IMR-90 (cell line): ENCODE results near the gene TTC21A. TPM values are rescaled to one million over a fixed set of nuclear protein-coding genes. Genes with fewer than 3 reads are reported as not detected.

ENCODE experiments used
- ATAC-seq: fragments of 200-7000 bp; cut with Tn5 transposase; 2 replicates; pipeline ENCODE4 v1.9.1; 2020; ENCODE audit warnings: low read depth, mild to moderate bottlenecking, moderate library complexity
- BruUV-seq: library from RNA; stranded (reverse); fragments of 400-500 nt; replicated peaks from 2 replicates; lab custom pipeline; 2021; lab: Mats Ljungman, UMichigan
- CTCF ChIA-PET: fragments of 300-600 bp; formaldehyde crosslinking; extraction: SDS; loops from one replicate; lab custom pipeline; 2021; ENCODE audit warnings: antibody characterized with exemption; lab: Yijun Ruan, JAX
- POLR2A ChIA-PET: fragments of 300-600 bp; sonication (Branson Sonifier 250); formaldehyde crosslinking; loops from one replicate; lab custom pipeline; 2022; ENCODE audit warnings: antibody characterized with exemption; ENCODE audit not compliant: unreplicated experiment; lab: Charles Lee
- DNase-seq: peaks from one replicate; pipeline ENCODE4 v3.0.0; 2013
- H2AFZ ChIP-seq: replicated peaks from 2 replicates; pipeline ENCODE3; 2013; ENCODE audit warnings: low read length, mild to moderate bottlenecking; ENCODE audit not compliant: poor library complexity
- H2AK5ac ChIP-seq: 2 replicates; pipeline ENCODE4 v1.6.1; 2013; ENCODE audit warnings: low read depth, low read length, inconsistent platforms
- H2AK9ac ChIP-seq: replicated peaks from 2 replicates; pipeline ENCODE3; 2013; ENCODE audit warnings: mild to moderate bottlenecking, low read depth, low read length, moderate library complexity; ENCODE audit not compliant: poor library complexity
- H2BK120ac ChIP-seq: 2 replicates; pipeline ENCODE4 v1.6.1; 2013; ENCODE audit warnings: low read depth, low read length, inconsistent platforms
- H2BK15ac ChIP-seq: 3 replicates; pipeline ENCODE4 v1.6.1; 2013; ENCODE audit warnings: low read depth, low read length, inconsistent platforms
- H2BK20ac ChIP-seq: 2 replicates; pipeline ENCODE4 v1.6.1; 2013; ENCODE audit warnings: low read depth, mild to moderate bottlenecking, inconsistent platforms, low read length, moderate library complexity
- H2BK5ac ChIP-seq: 2 replicates; pipeline ENCODE4 v1.6.1; 2013; ENCODE audit warnings: mild to moderate bottlenecking, low read depth, low read length, inconsistent platforms; ENCODE audit not compliant: poor library complexity, severe bottlenecking
- H3K14ac ChIP-seq: replicated peaks from 2 replicates; pipeline ENCODE4 v1.6.1; 2013; ENCODE audit warnings: low read depth, low read length, inconsistent platforms
- H3K18ac ChIP-seq: 2 replicates; pipeline ENCODE4 v1.6.1; 2013; ENCODE audit warnings: low read depth, low read length, control low read depth
- H3K23ac ChIP-seq: 2 replicates; pipeline ENCODE4 v1.6.1; 2013; ENCODE audit warnings: low read depth, low read length, inconsistent platforms
- H3K27ac ChIP-seq: 2 replicates; pipeline ENCODE4 v1.5.1; 2013; ENCODE audit warnings: mild to moderate bottlenecking, control low read depth, low read length; ENCODE audit not compliant: insufficient read depth
- H3K27me3 ChIP-seq: 2 replicates; pipeline ENCODE4 v1.6.1; 2013; ENCODE audit warnings: low read length; ENCODE audit not compliant: control insufficient read depth, insufficient read depth
- H3K36me3 ChIP-seq: 2 replicates; pipeline ENCODE4 v1.6.1; 2013; ENCODE audit warnings: low read length, mixed read lengths; ENCODE audit not compliant: control insufficient read depth, insufficient read depth
- H3K4ac ChIP-seq: 2 replicates; pipeline ENCODE4 v1.6.1; 2013; ENCODE audit warnings: low read depth, low read length, inconsistent platforms
- H3K4me1 ChIP-seq: 2 replicates; pipeline ENCODE4 v1.6.1; 2013; ENCODE audit warnings: low read length, mixed read lengths; ENCODE audit not compliant: control insufficient read depth, insufficient read depth
- H3K4me2 ChIP-seq: 2 replicates; pipeline ENCODE4 v1.6.1; 2013; ENCODE audit warnings: low read depth, mild to moderate bottlenecking, control low read depth, low read length, moderate library complexity
- H3K4me3 ChIP-seq: 2 replicates; pipeline ENCODE4 v1.5.1; 2013; ENCODE audit warnings: low read depth, mild to moderate bottlenecking, control low read depth, low read length, moderate library complexity; ENCODE audit not compliant: insufficient read depth
- H3K56ac ChIP-seq: 2 replicates; pipeline ENCODE4 v1.6.1; 2013; ENCODE audit warnings: low read length, inconsistent platforms; ENCODE audit not compliant: insufficient read depth; ENCODE audit errors: extremely low read depth
- H3K79me1 ChIP-seq, 2 experiments: 2 replicates each; pipeline ENCODE4 v1.6.1; 2013; ENCODE audit warnings: low read length in 2 of 2, inconsistent platforms in 1 of 2, low read depth in 1 of 2
- H3K9ac ChIP-seq: 2 replicates; pipeline ENCODE4 v1.6.1; 2013; ENCODE audit warnings: low read depth, low read length, control low read depth
- H3K9me1 ChIP-seq: 2 replicates; pipeline ENCODE4 v1.6.1; 2013; ENCODE audit warnings: low read length, inconsistent platforms; ENCODE audit not compliant: insufficient read depth
- H3K9me3 ChIP-seq: 2 replicates; pipeline ENCODE4 v1.6.1; 2013; ENCODE audit warnings: low read length; ENCODE audit not compliant: control insufficient read depth, insufficient read depth
- H4K20me1 ChIP-seq: 2 replicates; pipeline ENCODE4 v1.6.1; 2013; ENCODE audit warnings: low read length, inconsistent platforms; ENCODE audit not compliant: insufficient read depth
- H4K5ac ChIP-seq: 2 replicates; pipeline ENCODE4 v1.6.1; 2013; ENCODE audit warnings: mild to moderate bottlenecking, low read depth, low read length, control low read depth
- H4K8ac ChIP-seq, 2 experiments: 2 replicates each; pipeline ENCODE4 v1.6.1; 2013; ENCODE audit warnings: low read depth in 2 of 2, low read length in 2 of 2, control low read depth in 1 of 2, inconsistent platforms in 1 of 2
- H4K91ac ChIP-seq: 2 replicates; pipeline ENCODE4 v1.6.1; 2013; ENCODE audit warnings: low read depth, low read length, inconsistent platforms; ENCODE audit not compliant: insufficient read depth
- CEBPB ChIP-seq: IDR thresholded peaks from 2 replicates; pipeline ENCODE4 v1.6.1; 2012; ENCODE audit warnings: low read depth, low read length, improper control_type of control experiment
- CHD1 ChIP-seq: IDR thresholded peaks from 2 replicates; pipeline ENCODE4 v1.6.1; 2012; ENCODE audit warnings: low read depth, low read length, improper control_type of control experiment
- FOS ChIP-seq: fragments of 150-350 bp; IDR thresholded peaks from 2 replicates; pipeline ENCODE4 v1.6.1; 2016; ENCODE audit warnings: low read depth, low read length
- MAFK ChIP-seq: IDR thresholded peaks from 2 replicates; pipeline ENCODE4 v1.6.1; 2012; ENCODE audit warnings: low read depth, low read length, improper control_type of control experiment
- MXI1 ChIP-seq: IDR thresholded peaks from 2 replicates; pipeline ENCODE4 v1.6.1; 2012; ENCODE audit warnings: low read depth, mild to moderate bottlenecking, low read length, moderate library complexity, borderline replicate concordance
- NFE2L2 ChIP-seq: fragments of 150-350 bp; IDR thresholded peaks from 2 replicates; pipeline ENCODE4 v1.6.1; 2016; ENCODE audit warnings: low read depth, mild to moderate bottlenecking, low read length
- POLR2A ChIP-seq: IDR thresholded peaks from 2 replicates; pipeline ENCODE4 v1.6.1; 2012; ENCODE audit warnings: mild to moderate bottlenecking, low read depth, low read length
- RAD21 ChIP-seq: IDR thresholded peaks from 2 replicates; pipeline ENCODE4 v1.6.1; 2012; ENCODE audit warnings: low read length, improper control_type of control experiment
- RCOR1 ChIP-seq: IDR thresholded peaks from 2 replicates; pipeline ENCODE4 v1.6.1; 2012; ENCODE audit warnings: mild to moderate bottlenecking, low read length, improper control_type of control experiment; ENCODE audit not compliant: insufficient replicate concordance
- WGBS, 2 experiments: methylation state at CpG; one replicate each; pipeline versions ENCODE4 v1.1.5 to v1.1.7; 2013; ENCODE audit warnings: missing lambda C conversion rate in 2 of 2; ENCODE audit not compliant: insufficient read length in 1 of 2; ENCODE audit errors: extremely low coverage in 2 of 2; 5-methylcytosine and 5-hydroxymethylcytosine counted together
- dilution Hi-C: fragments of 300-500 bp; cut with HindIII; formaldehyde crosslinking; loops from one replicate; pipeline ENCODE4 v1.14.3; 2018; ENCODE audit warnings: low sequenced_read_pairs; ENCODE audit not compliant: unreplicated experiment
- in situ Hi-C: fragments of 300-500 bp; cut with MboI; formaldehyde crosslinking; loops from 3 replicates; pipeline ENCODE4 v1.14.3; 2019; ENCODE audit warnings: low sequenced_read_pairs, inconsistent platforms, mixed read lengths
- intact Hi-C: fragments of 100-400 bp; cut with micrococcal nuclease; formaldehyde crosslinking; loops from 2 replicates; pipeline ENCODE4 v1.10.0; 2022
- polyA plus RNA-seq, 3 experiments: library from polyadenylated mRNA; depleted of rRNA; stranded (reverse); fragments of >200 nt; gene quantifications; 2 replicates each; pipeline ENCODE4 v1.2.3, GENCODE V29; 2012; ENCODE audit warnings: low replicate concordance in 1 of 3
- total RNA-seq: library from RNA; depleted of rRNA; stranded (reverse); fragments of >200 nt; gene quantifications from 2 replicates; pipeline ENCODE4 v1.2.3, GENCODE V29; 2012
- TF ChIP-seq, protein P1 (sequence below): fragments of 150-350 bp; IDR thresholded peaks from 2 replicates; pipeline ENCODE4 v1.6.1; 2016; ENCODE audit warnings: low read depth, mild to moderate bottlenecking, low read length, moderate library complexity, borderline replicate concordance
- TF ChIP-seq, protein P2 (sequence below): fragments of 150-350 bp; IDR thresholded peaks from 2 replicates; pipeline ENCODE4 v1.6.1; 2017; ENCODE audit warnings: mild to moderate bottlenecking, antibody characterized with exemption, low read length, low read depth
- TF ChIP-seq, protein P3 (sequence below): conservative IDR thresholded peaks from 2 replicates; pipeline ENCODE4 v1.5.1; 2012; ENCODE audit warnings: mild to moderate bottlenecking, low read depth, low read length, improper control_type of control experiment

TTC21A gene
- total and polyA plus RNA-seq, 2 of the 4 experiments (the other 2 are of a cell fraction) = 0.90 to 1.8 TPM

DNA sequence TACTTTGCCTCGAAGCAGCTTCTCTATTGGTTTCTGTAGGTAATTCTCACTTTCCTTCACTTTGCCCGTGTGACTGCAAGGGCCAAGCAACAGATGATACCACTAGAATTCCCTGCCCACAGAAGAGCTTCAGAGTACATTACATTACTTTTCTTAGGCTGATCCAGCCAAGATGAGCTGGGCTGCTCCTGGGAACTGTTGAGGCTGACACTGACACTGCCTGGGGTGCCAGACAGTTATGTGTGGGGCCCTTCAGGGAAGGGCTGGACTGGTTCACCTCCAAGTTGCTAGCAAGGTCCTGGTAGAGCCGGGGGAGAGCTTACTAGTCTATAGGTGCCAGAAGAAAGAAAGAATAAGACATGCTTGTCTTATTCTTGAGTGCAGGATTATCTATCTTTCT, 19.0 kb upstream of the TTC21A start:
- H3K18ac ChIP-seq = no peak overlapping the region
- TF ChIP-seq RAD21 (no peak), MAFK (no peak), FOS (no peak), CEBPB (no peak), NFE2L2 (no peak), MXI1 (no peak), POLR2A (no peak), CHD1 (no peak), RCOR1 (no peak)
- TF ChIP-seq, protein P1, sequence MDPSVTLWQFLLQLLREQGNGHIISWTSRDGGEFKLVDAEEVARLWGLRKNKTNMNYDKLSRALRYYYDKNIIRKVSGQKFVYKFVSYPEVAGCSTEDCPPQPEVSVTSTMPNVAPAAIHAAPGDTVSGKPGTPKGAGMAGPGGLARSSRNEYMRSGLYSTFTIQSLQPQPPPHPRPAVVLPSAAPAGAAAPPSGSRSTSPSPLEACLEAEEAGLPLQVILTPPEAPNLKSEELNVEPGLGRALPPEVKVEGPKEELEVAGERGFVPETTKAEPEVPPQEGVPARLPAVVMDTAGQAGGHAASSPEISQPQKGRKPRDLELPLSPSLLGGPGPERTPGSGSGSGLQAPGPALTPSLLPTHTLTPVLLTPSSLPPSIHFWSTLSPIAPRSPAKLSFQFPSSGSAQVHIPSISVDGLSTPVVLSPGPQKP = no peak
- TF ChIP-seq, protein P2, sequence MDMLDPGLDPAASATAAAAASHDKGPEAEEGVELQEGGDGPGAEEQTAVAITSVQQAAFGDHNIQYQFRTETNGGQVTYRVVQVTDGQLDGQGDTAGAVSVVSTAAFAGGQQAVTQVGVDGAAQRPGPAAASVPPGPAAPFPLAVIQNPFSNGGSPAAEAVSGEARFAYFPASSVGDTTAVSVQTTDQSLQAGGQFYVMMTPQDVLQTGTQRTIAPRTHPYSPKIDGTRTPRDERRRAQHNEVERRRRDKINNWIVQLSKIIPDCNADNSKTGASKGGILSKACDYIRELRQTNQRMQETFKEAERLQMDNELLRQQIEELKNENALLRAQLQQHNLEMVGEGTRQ = no peak
- TF ChIP-seq, protein P3, sequence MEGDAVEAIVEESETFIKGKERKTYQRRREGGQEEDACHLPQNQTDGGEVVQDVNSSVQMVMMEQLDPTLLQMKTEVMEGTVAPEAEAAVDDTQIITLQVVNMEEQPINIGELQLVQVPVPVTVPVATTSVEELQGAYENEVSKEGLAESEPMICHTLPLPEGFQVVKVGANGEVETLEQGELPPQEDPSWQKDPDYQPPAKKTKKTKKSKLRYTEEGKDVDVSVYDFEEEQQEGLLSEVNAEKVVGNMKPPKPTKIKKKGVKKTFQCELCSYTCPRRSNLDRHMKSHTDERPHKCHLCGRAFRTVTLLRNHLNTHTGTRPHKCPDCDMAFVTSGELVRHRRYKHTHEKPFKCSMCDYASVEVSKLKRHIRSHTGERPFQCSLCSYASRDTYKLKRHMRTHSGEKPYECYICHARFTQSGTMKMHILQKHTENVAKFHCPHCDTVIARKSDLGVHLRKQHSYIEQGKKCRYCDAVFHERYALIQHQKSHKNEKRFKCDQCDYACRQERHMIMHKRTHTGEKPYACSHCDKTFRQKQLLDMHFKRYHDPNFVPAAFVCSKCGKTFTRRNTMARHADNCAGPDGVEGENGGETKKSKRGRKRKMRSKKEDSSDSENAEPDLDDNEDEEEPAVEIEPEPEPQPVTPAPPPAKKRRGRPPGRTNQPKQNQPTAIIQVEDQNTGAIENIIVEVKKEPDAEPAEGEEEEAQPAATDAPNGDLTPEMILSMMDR = no peak
- H4K8ac ChIP-seq = no peak overlapping the region
- no peak overlapping the region for H2BK120ac ChIP-seq
- no CpG with 5 or more reads among the region's 3 CpGs for WGBS, 2 experiments
- peaks cover 34% of the 10 kb centered on the region for H3K36me3 ChIP-seq
- no peak overlapping the region for H2AK5ac ChIP-seq
- H2BK15ac ChIP-seq = no peak overlapping the region
- no peak overlapping the region for H3K4me2 ChIP-seq
- no peak overlapping the region for H3K23ac ChIP-seq
- H3K9ac ChIP-seq = no peak overlapping the region
- H3K79me1 ChIP-seq = no peaks in the 10 kb centered on the region
- H3K4me3 ChIP-seq = no peak overlapping the region
- dilution Hi-C loops (no loop called here), in situ Hi-C loops (no loop called here), intact Hi-C loops (no loop called here)
- H3K27me3 ChIP-seq = no peaks in the 10 kb centered on the region
- H4K5ac ChIP-seq = no peak overlapping the region
- no peaks in the 10 kb centered on the region for H3K9me1 ChIP-seq
- no peaks in the 10 kb centered on the region for H4K20me1 ChIP-seq
- no peak overlapping the region for H3K56ac ChIP-seq
- no peak overlapping the region for H2BK20ac ChIP-seq
- peak; percentile 56 for ATAC-seq
- no peak overlapping the region for H3K27ac ChIP-seq
- no peaks in the 10 kb centered on the region for H3K9me3 ChIP-seq
- H4K91ac ChIP-seq = no peak overlapping the region
- ChIA-PET CTCF (interaction anchor here (1.2 to 1.5 kb wide), 2 partner anchors 23 to 203 kb away, joined by 4 to 5 read pairs; no protein-coding TSS in a partner anchor), POLR2A (no interaction called here)
- H3K14ac ChIP-seq = no peak overlapping the region
- no peak overlapping the region for H2BK5ac ChIP-seq
- no peak overlapping the region for H2AFZ ChIP-seq
- DNase-seq = no peak
- BruUV-seq = no TSS peak
- H2AK9ac ChIP-seq = no peak overlapping the region
- no peaks in the 10 kb centered on the region for H3K4me1 ChIP-seq
- H3K4ac ChIP-seq = no peak overlapping the region
